ENCODE data around the gene LDB2.

Gene LDB2

GRCh38 chr4:16622826-16623225 is 275.6 kb downstream of the LDB2 start:
- DNase-seq (no peak), ATAC-seq (no peak)
- Mint-ChIP-seq H3K4me3 (no peak overlapping the region), H3K27ac (no peak overlapping the region), H3K9me3 (no peaks in the 10 kb centered on the region), H3K36me3 (ENCODE audit: low read depth) (no peaks in the 10 kb centered on the region), H3K27me3 (no peaks in the 10 kb centered on the region), H3K4me1 (no peaks in the 10 kb centered on the region)

- no peaks in the 10 kb centered on the region for H3K4me1 Mint-ChIP-seq
- H3K27ac Mint-ChIP-seq = no peak overlapping the region
- no peak overlapping the region for H3K4me3 Mint-ChIP-seq
- H3K27me3 Mint-ChIP-seq = no peaks in the 10 kb centered on the region
- no peak for DNase-seq
- no peak for ATAC-seq
- H3K36me3 Mint-ChIP-seq (ENCODE audit: low read depth) = no peaks in the 10 kb centered on the region
- peaks cover 6% of the 10 kb centered on the region for H3K9me3 Mint-ChIP-seq
Measured at GRCh38 chr4:16617435-16617834, 281.0 kb downstream of the LDB2 start.

GRCh38 chr4:16617011-16617410 is 281.4 kb downstream of the LDB2 start:
- H3K27me3 Mint-ChIP-seq = no peaks in the 10 kb centered on the region

GRCh38 chr4:16609170-16609758 is 289.2 kb downstream of the LDB2 start:
- no peak for DNase-seq
- Mint-ChIP-seq H3K4me3 (no peak overlapping the region), H3K4me1 (no peaks in the 10 kb centered on the region), H3K36me3 (ENCODE audit: low read depth) (no peaks in the 10 kb centered on the region), H3K9me3 (peaks cover 8% of the 10 kb centered on the region), H3K27ac (no peak overlapping the region), H3K27me3 (no peaks in the 10 kb centered on the region)
- no peak for ATAC-seq

More at GRCh38 chr4:16617011-16617410, 281.4 kb downstream of the LDB2 start:
- DNase-seq = no peak
- Mint-ChIP-seq H3K9me3 (peaks cover 6% of the 10 kb centered on the region), H3K4me3 (no peak overlapping the region), H3K4me1 (no peaks in the 10 kb centered on the region), H3K36me3 (ENCODE audit: low read depth) (no peaks in the 10 kb centered on the region), H3K27ac (no peak overlapping the region)
- no peak for ATAC-seq

DNA sequence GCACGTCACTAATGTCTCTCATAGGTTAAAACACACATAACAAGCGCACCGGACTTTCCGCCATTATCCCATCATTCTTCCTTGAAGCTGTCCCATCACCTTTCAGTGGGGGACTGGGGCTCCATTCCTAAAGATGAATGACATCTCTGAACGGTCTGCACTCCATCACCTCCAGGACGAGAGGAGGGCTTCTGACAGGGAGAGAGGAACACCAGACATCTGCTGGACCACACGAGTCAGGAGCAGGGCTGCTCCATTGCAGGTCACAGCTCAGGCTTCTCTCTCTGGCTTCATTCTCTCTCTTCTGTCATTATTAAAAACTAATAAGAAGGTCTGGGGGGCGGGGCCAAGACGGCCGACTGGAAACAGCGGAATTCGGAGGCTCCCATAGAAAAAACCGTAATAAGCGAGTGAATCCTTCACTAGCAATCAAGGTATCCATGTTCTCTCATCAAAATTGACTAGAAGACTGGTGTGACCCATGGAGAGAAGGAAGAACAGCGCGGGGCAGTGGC is 289.8 kb downstream of the LDB2 start:
- Mint-ChIP-seq H3K9me3 (peaks cover 8% of the 10 kb centered on the region), H3K27ac (no peak overlapping the region), H3K36me3 (ENCODE audit: low read depth) (no peaks in the 10 kb centered on the region), H3K27me3 (no peaks in the 10 kb centered on the region), H3K4me1 (no peaks in the 10 kb centered on the region), H3K4me3 (no peak overlapping the region)
- ATAC-seq (no peak), DNase-seq (no peak)

- DNase-seq (no peak), ATAC-seq (no peak)
- Mint-ChIP-seq H3K4me3 (no peak overlapping the region), H3K27me3 (no peaks in the 10 kb centered on the region), H3K9me3 (peaks cover 8% of the 10 kb centered on the region), H3K27ac (no peak overlapping the region), H3K36me3 (ENCODE audit: low read depth) (no peaks in the 10 kb centered on the region), H3K4me1 (no peaks in the 10 kb centered on the region)
Measured at GRCh38 chr4:16608123-16608522, 290.3 kb downstream of the LDB2 start.

DNA sequence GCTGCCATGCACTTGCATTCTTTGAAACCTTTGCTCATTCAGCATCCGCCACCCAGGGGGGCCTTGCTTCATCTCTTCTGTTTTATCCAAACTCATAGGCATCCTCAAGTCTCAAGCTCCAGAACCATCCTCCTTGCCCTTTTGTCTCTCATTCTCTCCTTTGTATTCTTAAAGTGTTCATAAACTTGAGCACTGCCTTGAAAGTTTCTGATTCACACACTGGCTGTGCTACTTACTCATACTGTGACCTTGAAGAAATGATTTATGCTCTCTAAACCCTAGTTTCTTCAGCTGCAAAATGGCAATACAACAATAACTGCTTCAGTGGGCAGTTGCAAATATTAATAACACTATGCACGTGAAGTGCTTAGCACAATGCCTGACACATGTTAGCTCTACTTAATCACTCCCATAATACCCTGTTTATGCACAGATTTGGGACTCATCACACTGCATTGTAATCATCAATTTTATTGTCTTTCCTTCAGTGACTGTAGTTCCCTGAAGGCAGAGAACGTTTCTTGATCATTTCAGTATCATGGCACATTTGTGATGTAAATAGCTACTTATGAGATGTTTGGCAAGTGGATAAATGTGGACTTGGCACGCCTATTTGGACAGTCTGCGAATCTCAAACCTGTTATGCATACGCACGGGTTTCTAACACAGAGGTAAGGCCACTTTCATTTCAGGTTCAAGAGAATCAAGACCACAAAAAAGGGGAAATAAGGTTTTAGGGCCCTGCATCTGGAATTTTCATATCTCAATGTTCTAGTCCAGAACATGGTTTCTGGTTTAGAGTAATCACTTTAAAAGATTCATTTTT is 291.0 kb downstream of the LDB2 start:
- Mint-ChIP-seq H3K27me3 (no peaks in the 10 kb centered on the region), H3K4me1 (no peaks in the 10 kb centered on the region), H3K9me3 (peaks cover 8% of the 10 kb centered on the region), H3K27ac (no peak overlapping the region), H3K4me3 (no peak overlapping the region), H3K36me3 (ENCODE audit: low read depth) (no peaks in the 10 kb centered on the region)
- DNase-seq (no peak), ATAC-seq (no peak)

GRCh38 chr4:16606691-16607090 is 291.8 kb downstream of the LDB2 start:
- H3K4me3 Mint-ChIP-seq = no peak overlapping the region
- H3K4me1 Mint-ChIP-seq = no peaks in the 10 kb centered on the region
- no peaks in the 10 kb centered on the region for H3K36me3 Mint-ChIP-seq (ENCODE audit: low read depth)
- H3K9me3 Mint-ChIP-seq = peaks cover 8% of the 10 kb centered on the region
- H3K27me3 Mint-ChIP-seq = no peaks in the 10 kb centered on the region
- ATAC-seq = no peak
- no peak for DNase-seq
- H3K27ac Mint-ChIP-seq = no peak overlapping the region

GRCh38 chr4:16603178-16603577 is 295.3 kb downstream of the LDB2 start:
- H3K4me3 Mint-ChIP-seq = no peak overlapping the region
- no peak overlapping the region for H3K27ac Mint-ChIP-seq
- ATAC-seq (no peak), DNase-seq (no peak)
- H3K9me3 Mint-ChIP-seq = peaks cover 4% of the 10 kb centered on the region
- H3K27me3 Mint-ChIP-seq = no peaks in the 10 kb centered on the region
- H3K4me1 Mint-ChIP-seq = no peaks in the 10 kb centered on the region
- H3K36me3 Mint-ChIP-seq (ENCODE audit: low read depth) = no peaks in the 10 kb centered on the region

GRCh38 chr4:16598597-16599206 is 299.7 kb downstream of the LDB2 start:
- Mint-ChIP-seq H3K27ac (no peak overlapping the region), H3K36me3 (ENCODE audit: low read depth) (no peaks in the 10 kb centered on the region), H3K27me3 (no peaks in the 10 kb centered on the region), H3K9me3 (no peaks in the 10 kb centered on the region), H3K4me3 (no peak overlapping the region), H3K4me1 (no peaks in the 10 kb centered on the region)
- no peak for DNase-seq
- no peak for ATAC-seq

GRCh38 chr4:16597845-16598596 is 300.4 kb downstream of the LDB2 start:
- Mint-ChIP-seq H3K4me1 (no peaks in the 10 kb centered on the region), H3K4me3 (no peak overlapping the region), H3K27me3 (no peaks in the 10 kb centered on the region), H3K9me3 (no peaks in the 10 kb centered on the region), H3K36me3 (ENCODE audit: low read depth) (no peaks in the 10 kb centered on the region), H3K27ac (no peak overlapping the region)
- no peak for ATAC-seq
- no peak for DNase-seq

DNA sequence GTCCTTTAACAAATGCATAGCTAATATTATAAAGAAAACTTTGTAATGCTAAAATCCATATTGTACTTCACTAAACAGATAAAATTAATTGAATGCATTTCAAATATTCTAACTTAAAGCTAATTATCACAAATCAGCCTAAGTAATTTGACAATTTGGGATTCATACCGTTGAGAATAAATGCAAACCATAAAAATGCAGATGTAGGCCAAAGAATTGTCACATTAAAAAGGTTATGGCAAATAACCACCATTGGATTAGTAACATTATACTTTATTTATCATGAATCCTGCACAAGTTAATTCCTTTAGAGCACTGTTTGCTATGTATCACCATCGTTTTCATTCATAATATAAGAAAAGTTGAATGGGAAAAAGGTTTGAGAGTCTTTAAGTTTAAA is 301.0 kb downstream of the LDB2 start:
- Mint-ChIP-seq H3K27me3 (no peaks in the 10 kb centered on the region), H3K4me3 (no peak overlapping the region), H3K9me3 (no peaks in the 10 kb centered on the region), H3K27ac (no peak overlapping the region), H3K36me3 (ENCODE audit: low read depth) (no peaks in the 10 kb centered on the region), H3K4me1 (no peaks in the 10 kb centered on the region)
- no peak for DNase-seq
- ATAC-seq = no peak

DNA sequence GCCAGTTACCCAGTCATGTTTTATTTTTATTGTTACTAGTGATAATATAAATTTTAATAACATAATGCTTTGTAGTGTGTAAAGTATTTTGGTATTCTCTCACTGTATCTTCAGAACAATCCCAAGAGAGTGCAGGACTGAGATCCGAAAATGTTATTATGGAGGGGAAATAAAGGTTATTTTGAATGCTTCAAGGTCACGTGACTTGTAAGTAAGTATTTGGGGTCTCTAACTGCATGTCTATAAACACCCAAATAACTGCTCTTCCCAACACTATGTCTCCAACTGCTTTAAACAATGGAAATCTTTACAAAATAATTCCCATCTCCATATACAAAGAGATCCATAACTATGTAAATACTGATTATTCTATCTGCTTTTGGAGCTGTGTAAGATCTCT is 302.2 kb downstream of the LDB2 start:
- H3K36me3 Mint-ChIP-seq (ENCODE audit: low read depth) = no peaks in the 10 kb centered on the region
- H3K27ac Mint-ChIP-seq = no peak overlapping the region
- H3K9me3 Mint-ChIP-seq = no peaks in the 10 kb centered on the region
- no peak for DNase-seq
- H3K4me3 Mint-ChIP-seq = no peak overlapping the region
- H3K4me1 Mint-ChIP-seq = no peaks in the 10 kb centered on the region
- no peak for ATAC-seq
- H3K27me3 Mint-ChIP-seq = no peaks in the 10 kb centered on the region

GRCh38 chr4:16594128-16594527 is 304.3 kb downstream of the LDB2 start:
- H3K36me3 Mint-ChIP-seq (ENCODE audit: low read depth) = no peaks in the 10 kb centered on the region
- H3K4me3 Mint-ChIP-seq = no peak overlapping the region
- H3K9me3 Mint-ChIP-seq = no peaks in the 10 kb centered on the region
- H3K27me3 Mint-ChIP-seq = no peaks in the 10 kb centered on the region
- DNase-seq (no peak), ATAC-seq (no peak)
- H3K4me1 Mint-ChIP-seq = no peaks in the 10 kb centered on the region
- H3K27ac Mint-ChIP-seq = no peak overlapping the region
